CD14-positive monocyte (primary cell): ENCODE data around the gene ABCA12. TPM values are rescaled to one million over a fixed set of nuclear protein-coding genes. Genes with fewer than 3 reads are reported as not detected.

Experiments used
- DNase-seq, 3 donors: peaks; one replicate each; pipeline ENCODE4 v3.0.0-alpha.2; 2011 to 2022
- H2AFZ ChIP-seq: 2 replicates; pipeline ENCODE4 v1.6.0; 2012; ENCODE audit warnings: mild to moderate bottlenecking, low read depth, low read length, inconsistent platforms; ENCODE audit not compliant: insufficient read depth, poor library complexity, severe bottlenecking
- H3K27ac ChIP-seq, 2 donors: 1 replicate in 1 of 2; 2 replicates in 1 of 2; pipeline ENCODE4 v1.5.1; 2012 to 2013; ENCODE audit warnings: low read length in 2 of 2, control low read depth in 1 of 2, inconsistent platforms in 1 of 2, low read depth in 1 of 2, mild to moderate bottlenecking in 1 of 2
- H3K27me3 ChIP-seq, 2 donors: one replicate each; pipeline versions ENCODE4 v1.6.0 to v1.6.1; 2011 to 2013; ENCODE audit warnings: low read length in 2 of 2; ENCODE audit not compliant: control insufficient read depth in 2 of 2, insufficient read depth in 2 of 2
- H3K36me3 ChIP-seq, 2 donors: replicated peaks in 1 of 2; 1 replicate in 1 of 2; 2 replicates in 1 of 2; pipeline versions ENCODE4 v1.5.1 to v1.6.1; 2012 to 2013; ENCODE audit warnings: low read length in 2 of 2, control low read depth in 1 of 2, inconsistent platforms in 1 of 2, mild to moderate bottlenecking in 1 of 2; ENCODE audit not compliant: insufficient read depth in 2 of 2, control insufficient read depth in 1 of 2
- H3K4me1 ChIP-seq, 2 donors: 1 replicate in 1 of 2; 2 replicates in 1 of 2; pipeline versions ENCODE4 v1.5.1 to v1.6.1; 2012 to 2013; ENCODE audit warnings: low read length in 2 of 2, control low read depth in 1 of 2, inconsistent platforms in 1 of 2, mild to moderate bottlenecking in 1 of 2, moderate library complexity in 1 of 2; ENCODE audit not compliant: insufficient read depth in 2 of 2, control insufficient read depth in 1 of 2
- H3K4me2 ChIP-seq: replicated peaks from 2 replicates; pipeline ENCODE3; 2012; ENCODE audit warnings: low read length, moderate library complexity, mild to moderate bottlenecking; ENCODE audit not compliant: poor library complexity, severe bottlenecking; ENCODE audit errors: extremely low read depth
- H3K4me3 ChIP-seq, 3 experiments: fragments of 200-600 bp in 1 of 3; sonication (generic) in 1 of 3; replicated peaks in 1 of 3; 1 replicate in 2 of 3; 2 replicates in 1 of 3; pipeline ENCODE4 v1.5.1; 2011 to 2013; ENCODE audit warnings: low read length in 3 of 3, mild to moderate bottlenecking in 3 of 3, control low read depth in 2 of 3, low read depth in 2 of 3, inconsistent platforms in 1 of 3, moderate library complexity in 1 of 3
- H3K79me2 ChIP-seq: 2 replicates; pipeline ENCODE4 v1.6.0; 2012; ENCODE audit warnings: mild to moderate bottlenecking, control low read depth, inconsistent platforms, low read length, moderate library complexity; ENCODE audit not compliant: insufficient read depth
- H3K9ac ChIP-seq: 2 replicates; pipeline ENCODE4 v1.6.0; 2017; ENCODE audit warnings: low read length, mild to moderate bottlenecking; ENCODE audit not compliant: insufficient read depth, poor library complexity, severe bottlenecking
- H3K9me3 ChIP-seq, 2 donors: replicated peaks in 1 of 2; 1 replicate in 1 of 2; 2 replicates in 1 of 2; pipeline versions ENCODE4 v1.5.1 to v1.6.1; 2012 to 2013; ENCODE audit warnings: low read length in 2 of 2, control low read depth in 1 of 2; ENCODE audit not compliant: control insufficient read depth in 1 of 2, insufficient read depth in 1 of 2
- H4K20me1 ChIP-seq: 2 replicates; pipeline ENCODE4 v1.6.0; 2012; ENCODE audit warnings: mild to moderate bottlenecking, low read length, control low read depth, moderate library complexity; ENCODE audit not compliant: insufficient read depth
- H3K27ac Mint-ChIP-seq, 7 donors: one replicate each; pipeline ENCODE4 v1.8.0; 2020; ENCODE audit warnings: mild to moderate bottlenecking in 7 of 7, mixed read lengths in 7 of 7, moderate library complexity in 6 of 7, inconsistent platforms in 2 of 7
- H3K27me3 Mint-ChIP-seq, 3 donors: one replicate each; pipeline ENCODE4 v1.8.0; 2021 to 2022; ENCODE audit warnings: low read depth in 3 of 3, mild to moderate bottlenecking in 3 of 3, mixed read lengths in 3 of 3, moderate library complexity in 3 of 3, inconsistent platforms in 1 of 3
- H3K36me3 Mint-ChIP-seq, 2 donors: one replicate each; pipeline ENCODE4 v1.8.0; 2020; ENCODE audit warnings: mixed read lengths in 2 of 2, inconsistent platforms in 1 of 2, mild to moderate bottlenecking in 1 of 2
- H3K4me1 Mint-ChIP-seq: one replicate; pipeline ENCODE4 v1.8.0; 2020; ENCODE audit warnings: mild to moderate bottlenecking, mixed read lengths
- H3K4me3 Mint-ChIP-seq, 2 donors: one replicate each; pipeline ENCODE4 v1.8.0; 2020; ENCODE audit warnings: mild to moderate bottlenecking in 2 of 2, mixed read lengths in 2 of 2, moderate library complexity in 1 of 2
- H3K9me3 Mint-ChIP-seq, 7 donors: one replicate each; pipeline ENCODE4 v1.8.0; 2020 to 2022; ENCODE audit warnings: mixed read lengths in 7 of 7, mild to moderate bottlenecking in 6 of 7, moderate library complexity in 6 of 7, inconsistent platforms in 2 of 7
- WGBS: methylation state at CpG from one replicate; pipeline ENCODE4 v1.1.5; 2013; ENCODE audit warnings: missing lambda C conversion rate; ENCODE audit not compliant: insufficient coverage; 5-methylcytosine and 5-hydroxymethylcytosine counted together
- intact Hi-C, 2 donors: fragments of 100-400 bp; cut with micrococcal nuclease; formaldehyde crosslinking; loops; one replicate each; pipeline versions ENCODE4 v1.15.0 to v1.15.1; 2023
- polyA plus RNA-seq, 3 donors: library from polyadenylated mRNA; depleted of rRNA in 1 of 3; unstranded in 2 of 3; stranded (reverse) in 1 of 3; fragments of 300-500 nt in 2 of 3; fragments of >200 nt in 1 of 3; fragmentation: Illumina TruSeq in 2 of 3; gene quantifications; 1 replicate in 2 of 3; 2 replicates in 1 of 3; pipeline ENCODE4 v1.2.3, GENCODE V29; 2012 to 2021
- TF ChIP-seq, protein P1 (sequence below): fragments of 200-600 bp; IDR thresholded peaks from one replicate; pipeline ENCODE4 v1.8.0; 2022; ENCODE audit warnings: antibody characterized with exemption, mild to moderate bottlenecking

ABCA12 gene
- polyA plus RNA-seq, 3 donors: not detected

- Histone ChIP-seq H3K4me3 (no peak overlapping the region), H3K27me3 (no peaks in the 10 kb centered on the region), H3K36me3 (no peaks in the 10 kb centered on the region), H3K4me2 (no peak overlapping the region), H2AFZ (no peak overlapping the region), H3K9me3 (peaks cover 8 to 26% of the 10 kb centered on the region in 2 donors), H3K4me1 (no peaks in the 10 kb centered on the region), H3K27ac (no peak overlapping the region), H3K79me2 (no peaks in the 10 kb centered on the region), H3K9ac (no peak overlapping the region), H4K20me1 (no peaks in the 10 kb centered on the region)
- no peak for DNase-seq
- Mint-ChIP-seq H3K27me3 (peaks cover 0 to 2% (median 0%) of the 10 kb centered on the region in 3 donors), H3K27ac (no peak overlapping the region), H3K9me3 (peaks cover 13 to 33% (median 25%) of the 10 kb centered on the region in 7 donors), H3K4me1 (no peaks in the 10 kb centered on the region), H3K4me3 (no peak overlapping the region), H3K36me3 (no peaks in the 10 kb centered on the region)
- intact Hi-C loops: no loop called here
- no CpG with 5 or more reads among the region's 1 CpG for WGBS
- TF ChIP-seq, protein P1, sequence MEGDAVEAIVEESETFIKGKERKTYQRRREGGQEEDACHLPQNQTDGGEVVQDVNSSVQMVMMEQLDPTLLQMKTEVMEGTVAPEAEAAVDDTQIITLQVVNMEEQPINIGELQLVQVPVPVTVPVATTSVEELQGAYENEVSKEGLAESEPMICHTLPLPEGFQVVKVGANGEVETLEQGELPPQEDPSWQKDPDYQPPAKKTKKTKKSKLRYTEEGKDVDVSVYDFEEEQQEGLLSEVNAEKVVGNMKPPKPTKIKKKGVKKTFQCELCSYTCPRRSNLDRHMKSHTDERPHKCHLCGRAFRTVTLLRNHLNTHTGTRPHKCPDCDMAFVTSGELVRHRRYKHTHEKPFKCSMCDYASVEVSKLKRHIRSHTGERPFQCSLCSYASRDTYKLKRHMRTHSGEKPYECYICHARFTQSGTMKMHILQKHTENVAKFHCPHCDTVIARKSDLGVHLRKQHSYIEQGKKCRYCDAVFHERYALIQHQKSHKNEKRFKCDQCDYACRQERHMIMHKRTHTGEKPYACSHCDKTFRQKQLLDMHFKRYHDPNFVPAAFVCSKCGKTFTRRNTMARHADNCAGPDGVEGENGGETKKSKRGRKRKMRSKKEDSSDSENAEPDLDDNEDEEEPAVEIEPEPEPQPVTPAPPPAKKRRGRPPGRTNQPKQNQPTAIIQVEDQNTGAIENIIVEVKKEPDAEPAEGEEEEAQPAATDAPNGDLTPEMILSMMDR: no peak
Observed at GRCh38 chr2:215160081-215160480, 21.7 kb upstream of the ABCA12 start.

DNA sequence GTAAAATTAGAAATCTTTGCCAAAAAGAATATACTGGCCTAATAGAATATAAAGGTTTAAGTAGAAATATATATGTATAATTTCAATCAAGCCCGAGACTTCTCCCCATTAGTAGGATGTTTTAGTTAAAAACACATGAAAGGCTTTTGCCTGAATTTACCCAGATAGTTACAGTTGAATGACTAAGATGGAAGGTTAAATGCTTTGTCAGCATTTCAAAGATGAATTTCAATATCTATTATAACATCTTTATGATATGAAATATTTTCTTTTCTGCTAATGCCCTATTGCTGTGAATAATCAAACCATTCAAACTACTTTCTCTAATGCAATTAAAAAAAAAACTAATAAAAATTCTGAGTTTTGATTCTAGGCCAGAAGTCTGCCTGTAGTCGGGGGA lies 18.0 kb upstream of the ABCA12 start:
- no CpG with 5 or more reads among the region's 2 CpGs for WGBS
- Histone ChIP-seq H3K4me1 (no peaks in the 10 kb centered on the region), H4K20me1 (no peaks in the 10 kb centered on the region), H3K36me3 (no peaks in the 10 kb centered on the region), H3K9me3 (peaks cover 3 to 13% of the 10 kb centered on the region in 2 donors), H3K79me2 (no peaks in the 10 kb centered on the region), H3K9ac (no peak overlapping the region), H2AFZ (no peak overlapping the region), H3K27me3 (no peaks in the 10 kb centered on the region), H3K4me2 (no peak overlapping the region), H3K27ac (no peak overlapping the region), H3K4me3 (no peak overlapping the region)
- DNase-seq: no peak
- intact Hi-C loops: no loop called here
- peaks cover 2 to 23% (median 12%) of the 10 kb centered on the region in 7 donors for H3K9me3 Mint-ChIP-seq
- H3K36me3 Mint-ChIP-seq: no peaks in the 10 kb centered on the region
- no peak overlapping the region for H3K27ac Mint-ChIP-seq
- no peaks in the 10 kb centered on the region for H3K4me1 Mint-ChIP-seq
- H3K27me3 Mint-ChIP-seq: peaks cover 0 to 2% (median 0%) of the 10 kb centered on the region in 3 donors
- TF ChIP-seq, protein P1: no peak
- no peak overlapping the region for H3K4me3 Mint-ChIP-seq
